Adrenal gland (tissue), 12 donors: ENCODE measurements around the gene NRXN3. TPM values are rescaled to one million over a fixed set of nuclear protein-coding genes. Genes with fewer than 3 reads are reported as not detected.

ENCODE experiments used
- DNase-seq, 7 donors: peaks; one replicate each; pipeline ENCODE4 v3.0.0-alpha.2; 2019 to 2020
- H3K27ac ChIP-seq, 5 donors: fragments of 200-600 bp; sonication (generic) in 4 of 5; 1 replicate in 3 of 5; 2 replicates in 2 of 5; pipeline versions ENCODE4 v1.5.1 to v1.8.0; 2016 to 2020; ENCODE audit warnings: mild to moderate bottlenecking in 1 of 5
- H3K27me3 ChIP-seq: fragments of 200-600 bp; 2 replicates; pipeline ENCODE4 v1.8.0; 2021
- H3K36me3 ChIP-seq, 2 donors: fragments of 200-600 bp; replicated peaks in 1 of 2; 1 replicate in 1 of 2; 2 replicates in 1 of 2; pipeline versions ENCODE4 v1.5.1 to v1.8.0; 2018 to 2022
- H3K4me1 ChIP-seq, 2 donors: fragments of 200-600 bp; replicated peaks in 1 of 2; 1 replicate in 1 of 2; 2 replicates in 1 of 2; pipeline versions ENCODE4 v1.5.1 to v1.8.0; 2018 to 2021
- H3K4me3 ChIP-seq, 4 donors: fragments of 200-600 bp; sonication (generic) in 3 of 4; one replicate each; pipeline ENCODE4 v1.5.1; 2016 to 2018
- H3K9me3 ChIP-seq, 3 donors: fragments of 200-600 bp; sonication (generic) in 1 of 3; replicated peaks in 1 of 3; 1 replicate in 2 of 3; 2 replicates in 1 of 3; pipeline versions ENCODE4 v1.5.1 to v1.8.0; 2016 to 2021
- CTCF ChIP-seq, 6 experiments: fragments of 450-650 bp in 4 of 6; fragments of 200-600 bp in 2 of 6; sonication (generic) in 1 of 6; IDR thresholded peaks; 1 replicate in 5 of 6; 2 replicates in 1 of 6; pipeline versions ENCODE4 v1.5.1 to v1.8.0; 2016 to 2021; ENCODE audit warnings: antibody characterized with exemption in 6 of 6, mild to moderate bottlenecking in 2 of 6, moderate library complexity in 1 of 6
- POLR2A ChIP-seq, 2 donors: fragments of 450-650 bp; IDR thresholded peaks; one replicate each; pipeline ENCODE4 v1.6.1; 2017; ENCODE audit warnings: antibody characterized with exemption in 2 of 2, mild to moderate bottlenecking in 2 of 2, moderate library complexity in 1 of 2
- WGBS, 4 donors: extraction: QIAGEN DNeasy Blood & Tissue Kit in 2 of 4; methylation state at CpG; one replicate each; pipeline versions ENCODE4 v1.1.5 to v1.1.7; 2013 to 2017; 5-methylcytosine and 5-hydroxymethylcytosine counted together
- intact Hi-C, 2 donors: fragments of 100-400 bp; cut with DNase I; formaldehyde crosslinking; loops; one replicate each; pipeline versions ENCODE4 v1.14.1 to v1.15.0; 2022 to 2023
- polyA plus RNA-seq, 3 donors: library from polyadenylated mRNA; stranded (reverse); fragments of 200-250 nt in 2 of 3; fragments of 350-450 nt in 1 of 3; fragmentation: Illumina TruSeq in 1 of 3; extraction: RNeasy Lipid Tissue Mini Kit (QIAGEN cat#74804) in 1 of 3; gene quantifications; one replicate each; pipeline ENCODE4 v1.2.3, GENCODE V29; 2013 to 2014
- total RNA-seq, 9 donors: library from RNA; depleted of rRNA in 4 of 9; stranded (reverse); fragments of >200 nt in 4 of 9; fragments of 120-200 nt in 1 of 9; fragmentation: NEBNext Ultra II Directional in 1 of 9; extraction: Animal tissue kit (Norgen Biotek cat#: 25700) in 1 of 9; gene quantifications; one replicate each; pipeline versions ENCODE4 v1.1.0 to v1.2.4, GENCODE V29; 2013 to 2023
- donor health status: healthy with polysubstance abuse.
- donor health status: Bipolar disorder and iron deficiency.
- donor health status: DM: yes; HTN: yes; CAD: no.
- donor health status: DM: no; HTN: no; CAD: no.
- donor health status: DM: no; HTN: no; CAD: no.
- donor health status: DM: yes; HTN: yes; CAD: no.

NRXN3 gene
- total and polyA plus RNA-seq, 12 donors, result 0.09 to 8.5 (median 1.6) TPM

GRCh38 chr14:79704041-79704807 is 1534.1 kb downstream of the NRXN3 start:
- Histone ChIP-seq H3K4me1 (no peaks in the 10 kb centered on the region), H3K27me3 (peaks cover 4% of the 10 kb centered on the region), H3K9me3 (no peaks in the 10 kb centered on the region), H3K27ac (no peak overlapping the region), H3K36me3 (no peaks in the 10 kb centered on the region), H3K4me3 (no peak overlapping the region)
- intact Hi-C loops, result no loop called here
- DNase-seq, result no peak
- TF ChIP-seq POLR2A (IDR thresholded peaks at IDR 0.05), result no peak
- no peak for TF ChIP-seq CTCF (IDR thresholded peaks at IDR 0.05)
- 47 to 60% (median 57%) methylated on average over 6 of the region's 6 CpGs for WGBS, 4 donors

- H3K4me3 ChIP-seq, result no peak overlapping the region
- H3K27ac ChIP-seq, result no peak overlapping the region
- TF ChIP-seq CTCF (IDR thresholded peaks at IDR 0.05) (no peak), POLR2A (IDR thresholded peaks at IDR 0.05) (no peak)
- H3K27me3 ChIP-seq, result peaks cover 4% of the 10 kb centered on the region
- H3K4me1 ChIP-seq, result no peaks in the 10 kb centered on the region
- DNase-seq, result no peak
- WGBS, 4 donors, result 78 to 83% (median 81%) methylated on average over 11 of the region's 11 CpGs
- intact Hi-C loops, result no loop called here
- H3K9me3 ChIP-seq, result no peaks in the 10 kb centered on the region
- H3K36me3 ChIP-seq, result no peaks in the 10 kb centered on the region
Measured at GRCh38 chr14:79705126-79705894, 1535.1 kb downstream of the NRXN3 start.

- Histone ChIP-seq H3K4me1 (no peaks in the 10 kb centered on the region), H3K36me3 (no peaks in the 10 kb centered on the region), H3K27ac (no peak overlapping the region), H3K27me3 (peaks cover 4% of the 10 kb centered on the region), H3K4me3 (no peak overlapping the region), H3K9me3 (no peaks in the 10 kb centered on the region)
- no peak for TF ChIP-seq POLR2A (IDR thresholded peaks at IDR 0.05)
- TF ChIP-seq CTCF (IDR thresholded peaks at IDR 0.05), result no peak
- DNase-seq, result no peak
- WGBS, 4 donors, result 34 to 45% (median 40%) methylated on average over 2 of the region's 2 CpGs
- intact Hi-C loops, result no loop called here
Measured at GRCh38 chr14:79706382-79706781, 1536.2 kb downstream of the NRXN3 start.
